Activated CD4-positive, alpha-beta T cell treated with anti-CD3 and anti-CD28 coated beads, Interleukin-2, amount 10 ng/mL, durations not matched to agents 7 days and 5 days (primary cell): ENCODE data around the gene TRMU. TPM values are rescaled to one million over a fixed set of nuclear protein-coding genes. Genes with fewer than 3 reads are reported as not detected.

ENCODE experiments used
- CTCF ChIA-PET: fragments of 350-600 bp; sonication (Branson Sonifier 250); formaldehyde crosslinking; loops from one replicate; lab custom pipeline; 2021; ENCODE audit warnings: antibody characterized with exemption; lab: Charles Lee
- POLR2A ChIA-PET: fragments of 350-600 bp; sonication (Branson Sonifier 250); formaldehyde crosslinking; loops from one replicate; lab custom pipeline; 2021; ENCODE audit warnings: antibody characterized with exemption; lab: Charles Lee
- DNase-seq: peaks from one replicate; pipeline ENCODE4 v3.0.0-alpha.2; 2020
- H3K27ac Mint-ChIP-seq: one replicate; pipeline ENCODE4 v1.8.0; 2021; ENCODE audit warnings: mild to moderate bottlenecking, moderate library complexity, mixed read lengths
- H3K27me3 Mint-ChIP-seq: one replicate; pipeline ENCODE4 v1.8.0; 2021; ENCODE audit warnings: mixed read lengths
- H3K36me3 Mint-ChIP-seq: one replicate; pipeline ENCODE4 v1.8.0; 2021; ENCODE audit warnings: low read depth, mixed read lengths
- H3K4me1 Mint-ChIP-seq: one replicate; pipeline ENCODE4 v1.8.0; 2021; ENCODE audit warnings: mixed read lengths
- H3K4me3 Mint-ChIP-seq: one replicate; pipeline ENCODE4 v1.8.0; 2021; ENCODE audit warnings: mild to moderate bottlenecking, moderate library complexity, mixed read lengths
- H3K9me3 Mint-ChIP-seq: one replicate; pipeline ENCODE4 v1.8.0; 2021; ENCODE audit warnings: mixed read lengths
- total RNA-seq, 2 experiments: library from RNA; stranded (reverse); gene quantifications; one replicate each; pipeline ENCODE4 v1.2.3, GENCODE V29; 2021

TRMU gene
- total RNA-seq, 2 experiments from 2014 or later, result 74.3 to 74.4 TPM

- Mint-ChIP-seq H3K4me1 (no peaks in the 10 kb centered on the region), H3K9me3 (no peaks in the 10 kb centered on the region), H3K27ac (peak overlapping the region; percentile 57), H3K36me3 (peaks cover 16% of the 10 kb centered on the region), H3K4me3 (no peak overlapping the region), H3K27me3 (no peaks in the 10 kb centered on the region)
- POLR2A ChIA-PET, result no interaction called here
- peak; percentile 68 for DNase-seq
- CTCF ChIA-PET, result interaction anchor here (1.8 kb wide), 1 partner anchor 12 kb away, joined by 9 read pairs; no protein-coding TSS in a partner anchor
These were observed 20.0 kb downstream of the TRMU start for GRCh38 chr22:46355369-46355995.

GRCh38 chr22:46355996-46356471 is 20.5 kb downstream of the TRMU start:
- Mint-ChIP-seq H3K9me3 (no peaks in the 10 kb centered on the region), H3K4me1 (no peaks in the 10 kb centered on the region), H3K27ac (no peak overlapping the region), H3K27me3 (no peaks in the 10 kb centered on the region), H3K36me3 (peaks cover 12% of the 10 kb centered on the region), H3K4me3 (no peak overlapping the region)
- ChIA-PET POLR2A (no interaction called here), CTCF (interaction anchor here (1.8 kb wide), 1 partner anchor 11 kb away, joined by 9 read pairs; no protein-coding TSS in a partner anchor)
- no peak for DNase-seq

DNA sequence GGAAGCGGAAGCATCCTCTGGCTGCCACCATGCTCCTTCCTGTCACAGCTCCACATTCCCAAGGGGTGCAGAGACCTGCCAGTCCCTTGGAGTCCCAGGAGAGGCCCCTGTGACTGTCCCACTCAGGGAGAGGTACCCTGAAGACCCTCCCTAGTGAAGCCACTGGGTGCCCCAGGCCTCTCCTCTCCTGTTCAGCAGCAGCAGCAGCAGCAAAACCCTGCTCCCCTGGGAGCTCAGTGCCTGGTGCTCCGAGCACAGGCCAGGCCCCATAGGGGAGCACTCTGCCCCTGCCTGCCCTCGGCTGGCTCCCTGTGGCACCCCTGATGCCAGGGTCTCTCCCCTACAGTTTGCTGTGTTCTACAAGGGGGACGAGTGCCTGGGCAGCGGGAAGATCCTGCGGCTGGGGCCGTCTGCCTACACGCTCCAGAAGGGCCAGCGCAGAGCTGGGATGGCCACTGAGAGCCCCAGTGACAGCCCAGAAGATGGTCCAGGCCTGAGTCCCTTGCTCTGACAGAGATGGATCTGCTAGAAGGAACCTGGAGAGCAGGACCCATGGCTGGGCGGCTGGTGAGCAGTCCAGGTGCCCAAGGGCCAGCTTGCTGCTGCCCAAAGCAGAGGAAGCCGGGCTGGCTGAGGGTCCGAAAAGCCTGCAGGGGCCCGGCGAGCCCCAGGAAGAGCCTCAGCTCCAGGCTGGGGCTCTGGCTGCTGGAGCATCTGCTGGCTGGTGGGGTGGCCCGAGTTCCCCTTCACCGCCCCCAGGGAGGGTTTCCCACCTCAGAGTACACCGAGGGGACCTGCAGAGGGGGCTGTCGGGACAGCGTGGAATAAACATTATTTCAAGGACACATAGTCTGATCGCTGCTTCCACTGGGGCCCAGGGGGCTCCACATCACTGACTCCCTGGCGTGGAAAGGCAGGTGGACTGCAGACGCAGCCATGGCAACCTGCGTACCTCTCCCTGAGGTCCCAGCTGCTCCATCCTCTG is 21.3 kb downstream of the TRMU start:
- POLR2A ChIA-PET, result no interaction called here
- H3K36me3 Mint-ChIP-seq, result peaks cover 12% of the 10 kb centered on the region
- H3K9me3 Mint-ChIP-seq, result no peaks in the 10 kb centered on the region
- no peaks in the 10 kb centered on the region for H3K4me1 Mint-ChIP-seq
- H3K27me3 Mint-ChIP-seq, result no peaks in the 10 kb centered on the region
- DNase-seq, result no peak
- H3K27ac Mint-ChIP-seq, result no peak overlapping the region
- no peak overlapping the region for H3K4me3 Mint-ChIP-seq
- CTCF ChIA-PET, result interaction anchor here (1.8 kb wide), 1 partner anchor 11 kb away, joined by 9 read pairs; no protein-coding TSS in a partner anchor

DNA sequence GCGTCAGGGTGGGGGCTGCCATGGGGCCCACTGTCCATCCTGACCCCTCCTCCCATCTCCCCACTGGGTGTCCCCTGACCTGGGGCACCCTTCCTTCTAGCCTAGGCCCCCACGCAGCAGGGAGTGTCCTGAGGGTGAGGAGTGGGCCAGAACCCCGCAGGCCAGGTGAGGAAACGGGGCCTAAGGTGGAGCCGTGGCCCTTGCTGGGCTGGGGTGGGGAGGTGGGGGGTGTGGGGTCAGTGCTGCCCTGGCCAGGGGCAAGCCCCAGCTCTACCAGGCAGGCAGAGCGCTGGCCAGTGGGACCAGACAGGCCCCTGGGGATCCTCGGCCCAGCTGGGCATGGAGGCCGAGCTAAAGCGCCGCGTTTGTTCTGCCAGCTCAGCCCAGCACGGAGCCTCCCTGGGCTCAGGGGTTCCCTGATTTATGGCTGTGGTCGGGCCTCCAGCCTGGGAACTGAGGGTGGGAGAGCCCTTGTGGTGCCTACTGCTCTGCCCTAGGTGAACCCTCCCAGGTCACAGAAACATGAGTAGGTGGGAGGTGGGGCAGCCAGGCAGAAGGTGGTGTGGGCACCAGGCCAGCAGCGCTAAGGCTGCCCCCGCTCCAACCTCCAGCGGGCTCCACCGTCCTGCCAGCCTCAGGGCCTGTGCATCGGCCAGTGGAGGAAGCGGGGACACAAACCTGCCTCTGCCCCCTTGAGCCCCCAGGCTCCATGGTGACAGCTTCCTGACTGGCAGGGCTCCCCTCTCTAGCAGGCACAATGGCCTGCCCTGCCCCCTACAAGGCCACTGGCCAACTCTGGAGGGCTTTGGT is 22.4 kb downstream of the TRMU start:
- Mint-ChIP-seq H3K27ac (no peak overlapping the region), H3K9me3 (no peaks in the 10 kb centered on the region), H3K27me3 (no peaks in the 10 kb centered on the region), H3K4me3 (no peak overlapping the region), H3K36me3 (peaks cover 4% of the 10 kb centered on the region), H3K4me1 (peaks cover 3% of the 10 kb centered on the region)
- no peak for DNase-seq
- ChIA-PET CTCF (interaction anchor here (2.7 kb wide), 1 partner anchor 10 kb away, joined by 6 read pairs; no protein-coding TSS in a partner anchor), POLR2A (no interaction called here)

GRCh38 chr22:46358766-46359165 is 23.3 kb downstream of the TRMU start:
- no peak for DNase-seq
- Mint-ChIP-seq H3K9me3 (no peaks in the 10 kb centered on the region), H3K36me3 (peaks cover 4% of the 10 kb centered on the region), H3K4me1 (peaks cover 3% of the 10 kb centered on the region), H3K27ac (no peak overlapping the region), H3K27me3 (no peaks in the 10 kb centered on the region), H3K4me3 (no peak overlapping the region)
- POLR2A ChIA-PET, result interaction anchor here (0.7 kb wide), 1 partner anchor 143 kb away, joined by 3 read pairs; no protein-coding TSS in a partner anchor
- CTCF ChIA-PET, result interaction anchor here (2.7 kb wide), 1 partner anchor 9 kb away, joined by 6 read pairs; no protein-coding TSS in a partner anchor

DNA sequence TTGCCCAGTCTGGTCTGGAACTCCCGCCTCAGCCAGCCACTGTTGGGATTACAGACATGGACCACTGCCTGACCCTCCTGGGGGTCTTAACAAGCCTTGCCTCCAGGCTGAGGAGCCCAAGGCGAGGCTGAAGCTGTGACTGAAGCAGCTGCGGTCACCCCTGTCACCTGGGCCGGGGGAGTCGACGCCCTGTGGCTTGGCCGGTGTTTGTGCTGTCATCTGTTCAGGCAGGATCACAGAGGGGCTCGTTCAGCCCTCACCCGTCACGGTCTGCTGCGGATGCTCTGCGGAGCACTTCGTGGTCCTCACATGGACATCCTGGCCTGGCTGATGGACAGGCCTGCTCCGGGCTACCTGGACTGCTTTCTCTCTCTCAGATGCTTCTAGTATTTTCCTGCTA is 23.8 kb downstream of the TRMU start:
- H3K9me3 Mint-ChIP-seq, result no peaks in the 10 kb centered on the region
- CTCF ChIA-PET, result interaction anchor here (2.7 kb wide), 1 partner anchor 9 kb away, joined by 6 read pairs; no protein-coding TSS in a partner anchor
- POLR2A ChIA-PET, result interaction anchor here (0.7 kb wide), 1 partner anchor 143 kb away, joined by 3 read pairs; no protein-coding TSS in a partner anchor

GRCh38 chr22:46360097-46360496 is 24.6 kb downstream of the TRMU start:
- CTCF ChIA-PET, result interaction anchor here (2.7 kb wide), 1 partner anchor 8 kb away, joined by 6 read pairs; no protein-coding TSS in a partner anchor
- POLR2A ChIA-PET, result no interaction called here

More for the DNA sequence above, 23.8 kb downstream of the TRMU start:
- no peak for DNase-seq
- no peaks in the 10 kb centered on the region for H3K27me3 Mint-ChIP-seq
- no peak overlapping the region for H3K4me3 Mint-ChIP-seq
- peaks cover 3% of the 10 kb centered on the region for H3K4me1 Mint-ChIP-seq
- H3K27ac Mint-ChIP-seq, result no peak overlapping the region
- H3K36me3 Mint-ChIP-seq, result peaks cover 4% of the 10 kb centered on the region

DNA sequence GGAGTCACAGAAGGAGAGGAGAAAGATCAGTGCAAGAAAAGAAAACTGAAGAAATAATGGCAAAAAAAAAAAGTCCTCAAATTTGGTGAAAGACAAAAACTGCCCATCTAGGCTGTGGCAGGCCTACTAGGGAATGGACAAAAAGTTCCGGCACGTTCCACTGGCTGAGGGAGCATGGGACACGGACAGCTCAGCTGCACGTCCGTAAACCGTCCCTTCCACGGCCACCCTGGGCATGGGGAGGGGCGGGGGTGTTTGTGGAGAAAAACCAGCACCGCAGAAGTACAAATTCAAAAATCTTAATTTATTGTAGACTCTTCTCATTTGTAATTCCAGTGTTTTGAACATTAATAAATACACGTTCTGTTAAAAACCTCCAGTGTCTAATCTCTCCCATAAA is 25.4 kb downstream of the TRMU start:
- H3K4me3 Mint-ChIP-seq, result no peak overlapping the region
- no peaks in the 10 kb centered on the region for H3K27me3 Mint-ChIP-seq
- no peak for DNase-seq
- H3K4me1 Mint-ChIP-seq, result peaks cover 3% of the 10 kb centered on the region
- H3K27ac Mint-ChIP-seq, result no peak overlapping the region
- ChIA-PET CTCF (no interaction called here), POLR2A (no interaction called here)
- no peaks in the 10 kb centered on the region for H3K36me3 Mint-ChIP-seq
- no peaks in the 10 kb centered on the region for H3K9me3 Mint-ChIP-seq

More at GRCh38 chr22:46360097-46360496, 24.6 kb downstream of the TRMU start:
- peaks cover 4% of the 10 kb centered on the region for H3K36me3 Mint-ChIP-seq
- no peak for DNase-seq
- H3K9me3 Mint-ChIP-seq, result no peaks in the 10 kb centered on the region
- H3K4me1 Mint-ChIP-seq, result peaks cover 3% of the 10 kb centered on the region
- no peak overlapping the region for H3K4me3 Mint-ChIP-seq
- no peak overlapping the region for H3K27ac Mint-ChIP-seq
- H3K27me3 Mint-ChIP-seq, result no peaks in the 10 kb centered on the region

GRCh38 chr22:46361826-46362202 is 26.3 kb downstream of the TRMU start:
- no peaks in the 10 kb centered on the region for H3K36me3 Mint-ChIP-seq
- H3K9me3 Mint-ChIP-seq, result no peaks in the 10 kb centered on the region
- peaks cover 3% of the 10 kb centered on the region for H3K4me1 Mint-ChIP-seq
- POLR2A ChIA-PET, result no interaction called here
- H3K27me3 Mint-ChIP-seq, result no peaks in the 10 kb centered on the region
- no peak overlapping the region for H3K27ac Mint-ChIP-seq
- DNase-seq, result no peak
- H3K4me3 Mint-ChIP-seq, result no peak overlapping the region
- CTCF ChIA-PET, result no interaction called here

DNA sequence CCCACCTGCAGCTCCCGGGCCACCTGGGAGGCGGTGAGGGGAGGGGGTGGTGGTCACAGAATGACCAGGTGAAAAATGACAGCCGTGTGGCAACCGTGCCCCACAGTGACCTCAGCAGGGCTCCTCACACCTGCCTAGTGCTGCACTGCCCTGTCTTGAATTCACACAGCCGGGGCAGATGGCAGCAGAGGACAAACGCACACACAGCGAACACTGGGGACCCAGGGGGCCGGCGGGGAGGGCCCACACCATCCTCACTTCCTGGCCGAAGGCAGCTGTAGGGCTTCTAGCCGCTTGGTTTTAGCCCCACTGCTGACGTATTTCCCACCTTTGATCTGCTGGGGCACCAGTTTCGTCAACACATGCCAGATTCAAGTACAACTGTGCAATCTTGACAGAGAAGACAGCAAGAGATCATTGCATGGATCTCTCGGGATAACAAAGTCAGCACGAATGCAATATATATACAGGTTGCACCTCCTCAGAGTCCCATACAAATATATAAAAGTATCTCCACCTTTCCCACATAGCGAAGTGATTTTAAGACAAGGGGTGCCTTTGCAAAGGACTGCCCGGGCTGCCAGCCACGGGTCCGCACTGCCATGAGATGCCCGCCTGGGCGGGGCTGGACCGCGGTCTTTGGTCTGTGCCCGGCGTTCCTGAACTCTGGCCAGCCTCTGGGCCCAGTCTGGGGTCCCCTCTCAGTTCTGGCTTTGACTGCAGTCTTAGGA is 26.9 kb downstream of the TRMU start:
- ChIA-PET POLR2A (no interaction called here), CTCF (no interaction called here)
- no peak for DNase-seq
- H3K27me3 Mint-ChIP-seq, result no peaks in the 10 kb centered on the region
- no peaks in the 10 kb centered on the region for H3K36me3 Mint-ChIP-seq
- H3K4me3 Mint-ChIP-seq, result no peak overlapping the region
- no peaks in the 10 kb centered on the region for H3K9me3 Mint-ChIP-seq
- peaks cover 3% of the 10 kb centered on the region for H3K4me1 Mint-ChIP-seq
- no peak overlapping the region for H3K27ac Mint-ChIP-seq

GRCh38 chr22:46362934-46363515 is 27.5 kb downstream of the TRMU start:
- Mint-ChIP-seq H3K27ac (no peak overlapping the region), H3K4me3 (no peak overlapping the region), H3K36me3 (no peaks in the 10 kb centered on the region), H3K4me1 (peaks cover 5% of the 10 kb centered on the region), H3K9me3 (no peaks in the 10 kb centered on the region), H3K27me3 (no peaks in the 10 kb centered on the region)
- POLR2A ChIA-PET, result no interaction called here
- no peak for DNase-seq
- CTCF ChIA-PET, result no interaction called here
